Stimulated activated CD8-positive, alpha-beta memory T cell treated with anti-CD3 and anti-CD28 coated beads, Interleukin-4, amount 100 ng/mL, for 24 hours (primary cell): ENCODE results near the gene KASH5.

Source experiments
- DNase-seq: peaks from one replicate; pipeline ENCODE4 v3.0.0-alpha.2; 2020; ENCODE audit warnings: low read depth

Gene KASH5, protein sequence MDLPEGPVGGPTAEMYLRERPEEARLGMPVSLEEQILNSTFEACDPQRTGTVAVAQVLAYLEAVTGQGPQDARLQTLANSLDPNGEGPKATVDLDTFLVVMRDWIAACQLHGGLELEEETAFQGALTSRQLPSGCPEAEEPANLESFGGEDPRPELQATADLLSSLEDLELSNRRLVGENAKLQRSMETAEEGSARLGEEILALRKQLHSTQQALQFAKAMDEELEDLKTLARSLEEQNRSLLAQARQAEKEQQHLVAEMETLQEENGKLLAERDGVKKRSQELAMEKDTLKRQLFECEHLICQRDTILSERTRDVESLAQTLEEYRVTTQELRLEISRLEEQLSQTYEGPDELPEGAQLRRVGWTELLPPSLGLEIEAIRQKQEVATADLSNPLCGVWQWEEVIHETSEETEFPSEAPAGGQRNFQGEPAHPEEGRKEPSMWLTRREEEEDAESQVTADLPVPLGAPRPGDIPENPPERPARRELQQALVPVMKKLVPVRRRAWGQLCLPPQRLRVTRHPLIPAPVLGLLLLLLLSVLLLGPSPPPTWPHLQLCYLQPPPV

DNA sequence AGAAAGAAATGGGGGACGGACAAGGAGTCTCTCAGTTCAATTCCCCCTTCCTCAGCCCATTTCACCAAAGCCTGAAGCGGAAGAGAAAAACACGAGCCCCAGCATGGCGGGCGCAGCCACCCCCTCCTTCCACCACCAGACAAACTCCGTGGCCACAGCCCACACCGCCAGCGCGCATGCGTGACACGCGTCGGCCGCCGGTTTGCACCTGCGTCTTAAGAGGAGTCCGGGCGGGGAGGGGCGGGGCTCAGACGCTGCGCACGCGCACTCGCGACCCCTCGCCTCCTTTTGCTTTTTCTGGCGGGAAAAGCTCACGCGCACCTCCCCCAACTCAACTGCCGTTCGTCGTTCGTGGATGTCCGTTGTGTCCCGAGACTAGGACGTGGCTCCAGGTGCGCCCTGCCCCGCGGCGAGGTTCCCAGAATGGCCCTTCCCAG is at the start of gene KASH5:
Gene KASH5 (plus strand): TSS at position 314 of the 437 bp plus-strand sequence. CDS start 2,635 bp downstream, outside the sequence.
- peak; percentile 73 for DNase-seq

DNA sequence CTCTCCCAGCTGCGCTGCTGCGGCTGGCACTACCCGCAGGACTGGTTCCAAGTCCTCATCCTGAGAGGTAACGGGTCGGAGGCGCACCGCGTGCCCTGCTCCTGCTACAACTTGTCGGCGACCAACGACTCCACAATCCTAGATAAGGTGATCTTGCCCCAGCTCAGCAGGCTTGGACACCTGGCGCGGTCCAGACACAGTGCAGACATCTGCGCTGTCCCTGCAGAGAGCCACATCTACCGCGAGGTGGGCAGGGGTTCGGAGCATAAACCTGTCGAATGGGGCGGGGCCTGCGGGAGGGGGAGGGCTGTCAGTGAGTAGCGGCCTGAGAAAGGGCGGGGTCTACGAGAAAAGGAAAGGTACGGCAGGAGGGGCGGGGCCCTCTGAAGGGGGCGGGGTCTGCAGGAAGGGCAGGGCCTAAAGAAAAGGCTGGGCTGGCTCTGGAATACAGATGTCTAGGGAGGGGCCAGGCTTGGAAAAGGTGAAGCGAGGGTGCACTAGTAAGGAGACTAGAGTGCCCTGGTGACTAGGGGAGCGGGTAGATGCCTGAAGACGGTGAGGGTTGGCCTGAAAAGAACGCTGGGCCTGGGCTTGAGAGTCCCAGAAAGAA is 49.3 kb upstream of the KASH5 start:
- no peak for DNase-seq

DNA sequence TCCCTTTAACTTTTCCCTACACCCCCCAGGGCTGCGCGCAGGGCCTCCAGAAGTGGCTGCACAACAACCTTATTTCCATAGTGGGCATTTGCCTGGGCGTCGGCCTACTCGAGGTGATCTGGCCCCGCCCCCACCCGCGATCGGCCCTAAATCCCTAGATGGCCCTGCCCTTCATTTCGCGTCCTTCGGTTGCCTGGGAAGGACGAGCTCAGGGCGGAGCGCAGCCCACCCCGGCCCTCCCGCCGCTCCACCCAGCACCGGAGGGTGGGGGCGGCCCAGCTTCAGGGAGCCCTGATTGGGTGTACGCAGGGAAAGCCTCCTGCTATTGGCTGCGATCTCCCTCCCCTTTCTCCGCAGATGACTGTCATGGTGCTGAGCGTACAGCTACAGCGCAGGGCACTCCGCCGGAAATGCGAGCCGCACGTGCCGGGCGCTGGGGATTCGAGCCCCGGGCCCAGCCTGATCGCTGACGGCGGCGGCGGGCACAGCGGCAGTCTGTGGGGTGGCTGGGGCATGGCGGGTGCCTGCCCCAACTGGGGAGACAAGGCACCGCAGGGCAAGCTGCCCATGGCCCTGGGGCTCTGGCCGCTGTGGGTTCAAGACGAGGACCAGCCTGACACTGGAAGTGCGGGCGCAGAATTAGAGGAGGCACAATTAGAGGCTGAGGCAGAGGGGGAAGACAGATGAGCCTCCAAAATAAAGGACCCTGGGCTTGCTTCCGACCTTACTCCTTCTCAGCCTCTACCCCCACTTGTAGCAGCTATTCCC is 48.6 kb upstream of the KASH5 start:
- DNase-seq = no peak

DNA sequence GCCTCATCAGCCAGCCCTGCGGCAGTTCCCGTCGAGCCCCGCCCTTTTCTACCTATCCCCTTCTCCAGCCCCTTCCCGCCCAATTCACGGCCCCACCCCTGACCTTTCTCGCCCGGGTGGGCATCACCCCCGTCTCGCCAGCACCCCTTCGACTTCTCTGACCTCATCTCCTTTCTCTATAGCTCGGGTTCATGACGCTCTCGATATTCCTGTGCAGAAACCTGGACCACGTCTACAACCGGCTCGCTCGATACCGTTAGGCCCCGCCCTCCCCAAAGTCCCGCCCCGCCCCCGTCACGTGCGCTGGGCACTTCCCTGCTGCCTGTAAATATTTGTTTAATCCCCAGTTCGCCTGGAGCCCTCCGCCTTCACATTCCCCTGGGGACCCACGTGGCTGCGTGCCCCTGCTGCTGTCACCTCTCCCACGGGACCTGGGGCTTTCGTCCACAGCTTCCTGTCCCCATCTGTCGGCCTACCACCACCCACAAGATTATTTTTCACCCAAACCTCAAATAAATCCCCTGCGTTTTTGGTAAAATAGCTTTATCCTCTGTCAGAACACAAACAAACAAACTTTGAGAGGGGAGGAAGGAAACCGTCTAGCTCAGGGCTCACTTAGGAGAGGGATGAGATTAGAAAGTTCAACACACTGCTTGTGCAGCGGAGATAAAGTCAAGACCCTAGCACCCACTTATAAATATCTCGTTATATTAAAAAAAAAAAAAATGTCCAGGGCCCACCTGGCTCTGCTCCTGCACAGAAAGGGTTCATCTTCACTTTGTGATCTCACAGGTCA is 47.8 kb upstream of the KASH5 start:
- DNase-seq = no peak

DNA sequence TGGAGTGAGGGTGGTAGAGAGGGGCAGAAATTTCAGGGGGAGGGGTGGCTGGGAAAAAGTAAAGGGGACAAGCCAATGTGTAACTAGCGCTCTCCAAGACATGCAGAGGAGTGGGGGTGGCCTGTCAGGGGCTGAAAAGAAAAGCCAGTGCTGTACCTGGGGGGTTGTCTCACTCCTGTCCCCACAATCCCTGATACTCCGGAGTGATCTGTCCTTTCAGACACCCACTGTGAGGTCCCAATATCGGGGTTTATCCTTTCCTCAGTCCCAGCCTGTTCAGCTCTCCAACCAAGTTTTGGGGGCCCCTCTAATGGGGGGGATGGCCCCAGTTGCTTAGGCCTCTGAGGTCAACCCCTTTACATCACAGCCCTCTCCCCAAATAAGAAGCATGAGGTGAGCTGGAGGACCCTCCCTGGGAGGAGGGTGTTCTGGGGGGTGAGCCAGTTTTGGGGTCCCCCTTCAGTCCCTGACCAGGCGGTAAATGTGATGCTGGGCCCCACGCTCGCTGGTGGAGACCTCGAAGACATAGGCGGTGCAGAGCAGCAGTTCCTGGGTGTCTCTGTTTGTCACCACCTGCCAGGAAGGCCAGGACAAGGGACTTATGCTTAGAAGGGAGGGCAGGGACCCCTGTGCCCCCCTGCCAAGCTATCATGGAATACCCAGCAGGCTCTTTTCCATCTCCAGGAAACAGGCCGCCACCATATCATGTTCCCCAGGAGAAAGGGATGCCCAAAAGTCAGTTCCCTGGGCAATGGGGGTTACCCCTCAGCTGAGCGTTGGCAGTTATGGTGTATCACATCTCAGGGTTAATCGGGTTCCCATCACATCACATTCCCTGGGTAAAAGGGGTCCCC is 47.0 kb upstream of the KASH5 start:
- DNase-seq = no peak

DNA sequence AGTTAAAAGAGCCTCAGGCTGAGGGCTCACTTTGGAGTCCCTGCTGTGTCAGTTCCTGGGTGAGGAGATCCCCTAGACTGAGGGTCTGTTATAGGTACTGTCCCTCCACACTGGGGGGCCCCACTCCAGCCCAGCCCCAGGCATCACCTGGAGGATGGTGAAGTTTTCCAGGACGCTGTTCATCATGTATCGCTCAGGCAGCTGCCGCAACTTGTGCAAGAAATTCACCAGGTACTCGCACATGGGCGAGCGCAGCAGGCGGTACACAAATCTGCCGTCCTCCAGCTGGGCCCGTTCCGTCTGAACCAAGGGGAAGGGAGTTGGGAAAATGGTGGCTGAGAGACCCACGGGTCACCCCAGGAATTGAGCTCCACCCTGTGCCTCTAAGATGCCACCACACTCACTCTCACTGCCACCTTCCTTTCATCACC is 45.7 kb upstream of the KASH5 start:
- no peak for DNase-seq

DNA sequence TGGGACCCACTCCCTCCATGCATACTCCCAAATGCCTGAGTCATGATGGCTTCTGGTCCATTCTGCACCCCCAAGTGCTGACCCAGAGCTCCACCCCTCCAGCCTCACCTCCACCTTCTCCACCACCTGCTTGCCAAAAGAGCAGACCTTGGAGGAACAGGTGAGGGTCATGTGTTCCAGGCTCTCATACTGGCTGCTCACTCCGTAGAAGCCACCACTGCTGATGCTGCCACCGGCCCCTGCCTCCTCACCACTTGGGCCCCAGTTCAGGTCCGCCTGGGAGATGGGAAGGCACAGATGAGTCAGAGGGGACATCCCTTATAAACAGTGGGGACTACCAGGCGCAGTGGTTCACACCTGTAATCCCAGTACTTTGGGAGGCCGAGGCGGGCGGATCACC is 44.9 kb upstream of the KASH5 start:
- no peak for DNase-seq

DNA sequence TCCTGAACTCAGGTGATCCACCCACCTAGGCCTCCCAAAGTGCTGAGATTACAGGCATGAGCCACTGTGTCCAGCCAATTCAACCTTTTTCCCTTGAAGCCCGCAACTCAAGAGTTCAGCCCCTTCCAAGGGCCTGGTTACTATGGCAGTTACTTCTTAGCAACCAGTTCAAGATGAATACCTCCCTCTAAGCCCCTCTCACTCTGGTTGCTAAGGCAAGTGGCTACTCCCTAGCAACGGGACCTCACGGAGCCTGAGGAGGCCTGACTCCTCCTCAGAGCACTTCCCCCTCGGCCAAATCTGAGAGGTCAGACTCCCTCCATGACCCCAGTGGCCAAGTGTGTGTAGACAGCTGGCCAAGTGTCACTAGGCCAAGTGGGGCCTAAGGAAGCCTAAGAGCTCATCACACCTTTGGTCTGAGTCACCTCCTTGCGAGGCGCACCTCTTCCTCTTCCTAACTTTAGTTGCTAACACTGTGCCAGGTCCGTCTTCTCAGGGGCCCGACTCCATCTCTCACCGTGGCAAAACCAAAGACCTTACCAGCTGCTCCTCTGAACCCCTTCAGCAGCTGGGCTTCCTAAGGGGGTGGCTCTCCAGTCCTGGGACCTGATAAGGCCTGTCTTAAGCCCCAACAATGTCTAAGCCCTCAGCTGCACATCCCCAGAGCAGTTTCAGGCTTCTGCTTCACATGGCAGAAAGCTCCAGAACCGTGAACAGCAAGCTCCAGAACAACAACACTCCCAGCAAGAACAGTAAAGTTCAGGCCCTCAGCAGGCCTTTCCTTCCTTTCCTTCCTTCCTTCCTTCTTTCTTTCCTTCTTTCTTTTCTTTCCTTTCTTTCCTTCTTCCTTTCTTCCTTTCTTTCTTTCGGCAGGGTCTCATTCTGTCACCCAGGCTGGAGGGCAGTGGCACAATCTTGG is 43.3 kb upstream of the KASH5 start:
- no peak for DNase-seq

DNA sequence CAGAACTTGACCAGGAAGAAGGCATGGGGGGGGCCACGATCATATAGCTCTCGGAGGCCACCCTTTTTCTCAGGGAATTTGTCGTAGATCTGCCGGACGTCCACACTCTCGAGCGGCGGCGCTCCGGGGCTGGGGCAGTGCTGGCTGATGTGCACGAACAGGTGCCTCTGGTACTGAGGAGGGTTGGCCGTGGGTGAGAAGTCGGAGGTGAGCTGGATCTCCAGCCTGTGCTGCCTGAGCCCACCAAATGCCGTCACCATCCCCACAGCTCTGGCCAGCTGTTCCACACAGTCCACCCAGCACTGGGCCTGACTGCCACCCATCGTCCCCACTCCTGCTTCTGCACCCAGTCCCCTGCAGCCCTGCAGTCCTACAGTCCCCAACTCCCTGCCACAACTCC is 40.9 kb upstream of the KASH5 start:
- DNase-seq = no peak

DNA sequence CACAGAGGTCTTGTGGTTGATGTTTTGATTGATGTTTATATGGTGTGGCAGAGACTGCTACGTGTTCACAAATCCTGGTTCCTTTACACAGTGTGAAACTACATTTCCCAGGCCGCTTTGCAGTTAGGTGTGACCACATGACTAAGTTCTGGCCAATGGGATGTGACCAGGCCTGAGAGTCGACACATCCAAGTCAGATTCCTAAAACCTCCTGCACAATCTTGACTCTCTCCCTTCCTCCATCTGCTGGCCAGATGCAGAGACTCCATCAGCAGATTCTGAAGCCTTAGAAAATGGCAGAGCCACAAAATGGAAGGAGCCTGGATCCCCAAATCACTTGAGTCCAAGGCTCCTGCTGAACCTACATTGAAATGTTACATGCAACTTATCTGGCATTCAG is 40.2 kb upstream of the KASH5 start:
- no peak for DNase-seq

DNA sequence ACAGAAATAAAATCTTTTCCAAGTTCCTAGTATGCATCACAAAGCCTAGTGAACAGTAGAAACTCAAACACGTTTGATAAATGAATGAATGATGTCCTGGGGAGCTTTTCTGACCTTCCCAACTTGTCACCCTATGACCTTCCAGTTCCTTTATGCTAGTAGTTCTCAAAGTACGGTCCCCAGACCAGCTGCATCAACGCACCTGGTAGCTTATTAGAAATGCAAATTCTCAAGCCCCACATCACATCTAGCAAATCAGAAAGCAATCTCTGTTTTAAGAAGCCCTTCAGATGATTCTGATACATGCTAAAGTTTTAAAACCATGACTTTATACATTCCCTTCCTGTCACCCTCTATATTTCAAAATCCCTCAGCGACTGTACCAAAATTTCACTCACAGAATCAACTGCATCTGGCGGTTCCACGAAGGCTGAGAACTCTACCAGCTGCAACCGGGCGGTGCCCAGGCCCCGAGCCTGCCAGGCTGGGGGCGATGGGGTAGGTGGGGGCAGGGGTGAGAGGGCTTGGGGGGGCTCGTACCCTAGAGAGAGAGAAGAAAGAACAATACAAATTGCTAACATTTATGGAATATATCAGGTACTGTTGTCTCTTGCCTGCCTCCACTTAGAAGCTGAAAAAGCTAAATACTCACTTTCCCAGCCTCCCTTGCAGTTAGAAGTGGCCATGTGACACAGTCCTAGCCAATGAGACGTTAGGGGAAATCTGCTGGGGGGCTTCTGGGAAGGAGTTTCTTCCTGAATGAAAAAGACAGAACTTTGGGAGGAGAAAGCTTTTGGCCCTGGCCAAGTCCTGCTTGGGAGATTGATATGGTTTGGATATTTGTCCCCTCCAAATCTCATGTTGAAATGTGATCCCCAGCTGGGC is 39.5 kb upstream of the KASH5 start:
- no peak for DNase-seq

DNA sequence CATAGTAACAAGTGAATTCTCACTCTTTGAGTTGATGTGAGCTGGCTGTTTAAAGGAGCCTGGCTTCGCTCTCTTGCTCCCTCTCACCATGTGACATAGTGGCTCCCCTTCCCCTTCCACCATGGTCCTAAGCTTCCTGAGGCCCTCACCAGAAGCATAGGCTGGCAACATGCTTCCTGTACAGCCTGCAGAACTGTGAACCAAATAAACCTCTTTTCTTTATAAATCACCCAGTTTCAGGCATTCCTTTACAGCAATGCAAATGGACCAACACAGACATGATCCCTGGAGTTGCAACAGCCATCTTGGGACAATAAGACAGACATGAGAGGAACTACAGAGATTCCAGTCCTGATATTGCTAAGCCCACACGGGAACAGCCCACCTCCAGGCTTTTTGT is 38.5 kb upstream of the KASH5 start:
- DNase-seq = no peak

DNA sequence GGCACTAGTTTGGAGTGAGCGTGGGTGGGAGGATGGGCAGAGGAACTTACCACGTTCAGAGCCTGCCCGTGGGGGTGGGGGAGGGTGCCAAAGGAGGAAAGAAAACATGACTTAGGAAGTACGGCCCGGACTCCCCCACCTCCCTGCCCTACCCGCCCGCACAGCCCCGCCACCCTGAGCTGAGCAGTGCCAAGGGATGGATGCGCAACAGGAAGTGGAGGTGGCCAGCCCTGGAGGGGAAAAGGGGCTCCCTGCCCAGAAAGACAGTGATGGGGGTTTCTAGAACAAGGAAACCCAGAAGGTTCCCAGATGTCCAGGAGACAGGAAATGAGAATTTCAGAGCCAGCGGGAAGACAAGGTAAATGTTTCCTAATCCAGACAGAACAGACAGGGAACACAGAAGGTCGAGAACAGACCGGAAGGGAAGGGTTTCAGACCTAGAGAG is 32.1 kb upstream of the KASH5 start:
- DNase-seq = no peak

DNA sequence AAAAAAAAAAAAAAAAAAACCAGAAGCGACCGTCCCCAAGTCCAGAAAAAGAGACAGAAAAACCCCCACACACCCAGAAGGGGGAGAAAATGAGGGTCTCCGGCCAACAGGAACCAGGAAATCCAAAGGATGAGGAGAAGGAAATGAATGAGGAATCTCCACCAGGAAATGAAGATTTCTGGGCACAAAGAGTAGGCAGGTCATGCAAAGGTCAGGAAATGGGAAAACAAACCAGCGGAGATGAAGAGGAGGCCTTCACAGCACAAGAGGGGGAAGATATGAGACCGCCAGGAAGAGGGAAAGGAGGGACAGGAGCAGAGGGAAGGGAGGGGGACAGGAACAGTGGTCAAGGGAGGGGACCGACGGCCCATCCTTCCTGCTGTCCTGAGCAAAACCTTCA is 31.7 kb upstream of the KASH5 start:
- no peak for DNase-seq

DNA sequence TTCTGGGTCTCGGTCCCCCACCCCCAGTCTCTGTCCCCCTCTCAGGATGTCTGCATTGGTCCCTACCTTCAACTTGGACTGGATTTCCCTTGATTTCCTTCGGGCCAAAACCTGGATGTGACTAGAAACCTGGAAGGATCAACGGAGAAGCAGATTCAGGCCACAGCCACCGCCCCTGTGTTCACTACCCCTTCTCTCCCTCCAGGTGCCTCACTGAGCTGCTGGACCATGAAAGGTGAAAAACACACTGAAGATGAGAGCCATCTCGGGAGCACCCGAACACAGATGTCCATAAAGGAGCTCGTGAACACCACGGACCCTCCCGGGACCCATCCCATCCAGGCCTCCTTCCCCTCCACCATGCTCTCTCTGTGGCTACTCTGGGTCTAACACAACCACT is 30.9 kb upstream of the KASH5 start:
- DNase-seq = no peak

DNA sequence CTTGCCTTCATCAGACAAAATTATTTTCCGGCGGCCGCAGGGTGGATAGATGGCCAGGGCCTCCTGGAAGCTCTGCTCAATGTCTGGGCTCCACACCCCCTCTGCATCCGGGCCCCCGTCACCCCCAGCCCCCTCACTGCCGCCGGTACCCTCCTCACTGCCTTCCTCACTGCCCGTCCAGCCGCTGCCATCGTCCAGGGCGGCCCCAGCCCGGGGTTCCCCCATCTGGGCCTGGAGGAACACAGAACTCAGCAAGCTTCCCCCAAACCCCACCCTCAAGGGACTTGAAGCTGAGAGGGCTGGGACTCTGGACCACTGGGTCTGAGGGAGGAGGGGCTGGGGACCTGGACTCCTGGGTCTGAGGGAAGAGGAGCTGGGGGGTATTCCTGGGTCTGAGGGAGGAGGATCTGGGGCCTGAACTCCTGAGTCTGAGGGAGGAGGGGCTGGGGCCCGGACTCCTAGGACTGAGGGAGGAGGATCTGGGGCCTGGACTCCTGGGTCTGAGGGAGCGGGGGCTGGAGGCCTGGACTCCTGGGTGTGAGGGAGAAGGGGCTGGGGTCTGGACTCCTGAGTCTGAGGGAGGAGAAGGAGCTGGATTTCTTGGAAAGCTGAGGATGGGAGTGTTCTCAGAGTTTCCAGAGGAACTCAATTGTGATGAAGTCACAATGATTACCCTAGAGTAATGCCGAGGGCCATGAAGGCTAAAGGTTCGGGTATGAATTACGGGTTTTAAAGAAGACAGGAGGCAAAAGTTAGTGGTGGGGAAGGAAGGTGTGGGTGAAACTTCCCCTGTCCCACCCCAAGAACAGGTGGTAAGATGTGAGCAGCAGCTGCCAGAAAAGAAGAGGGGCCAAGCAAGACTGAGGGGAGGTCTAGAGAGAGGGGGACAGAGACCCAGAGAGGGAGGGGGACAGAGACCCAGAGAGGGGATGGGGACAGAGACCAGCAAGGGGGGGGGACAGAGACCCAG is 27.9 kb upstream of the KASH5 start:
- DNase-seq = no peak

DNA sequence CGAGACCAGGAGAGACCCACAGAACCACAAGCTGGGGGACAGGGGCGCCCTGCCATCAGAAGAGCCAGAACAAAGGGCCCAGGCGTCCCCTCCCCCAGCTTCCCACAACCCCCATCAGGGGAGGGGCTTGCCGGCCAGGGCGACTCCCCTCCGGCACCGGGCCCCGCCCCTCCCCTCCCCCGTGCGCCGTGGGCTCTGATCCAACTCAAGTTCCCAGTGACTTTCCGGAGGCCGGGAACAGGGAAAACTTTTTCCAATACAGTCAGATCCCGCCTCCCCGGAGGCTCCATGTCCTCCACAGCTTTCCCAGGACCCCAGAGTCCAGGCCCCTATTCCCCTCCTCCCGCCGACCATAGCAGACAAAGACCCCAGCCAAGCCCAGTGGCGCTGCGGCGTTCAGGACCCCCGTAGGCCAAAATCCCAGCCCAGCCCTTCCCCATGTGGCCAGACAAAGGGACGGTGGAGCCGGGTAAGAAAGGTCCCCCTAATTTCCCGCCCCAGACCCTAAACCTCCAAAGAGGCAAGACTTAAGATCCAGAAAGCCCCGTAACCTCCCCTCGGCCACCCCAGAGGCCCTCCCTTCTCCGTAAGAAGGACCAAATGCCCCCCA is 26.5 kb upstream of the KASH5 start:
- no peak for DNase-seq
